H54 (cell line): ENCODE data around the gene CNTN4.

Source experiments
- DNase-seq: peaks from one replicate; pipeline ENCODE4 v3.0.0; 2011; ENCODE audit warnings: low spot score, mixed read lengths; ENCODE audit not compliant: insufficient read length
- FAIRE-seq: peaks from 3 replicates; lab custom pipeline; 2011; peaks lifted over from hg19 to GRCh38; lab: Jason Lieb, UNC
- POLR2A ChIP-seq: IDR thresholded peaks from 2 replicates; pipeline ENCODE4 v1.6.1; 2011; ENCODE audit warnings: low read depth, mild to moderate bottlenecking, low read length

The CNTN4 gene

GRCh38 chr3:2873986-2874385, 775.3 kb downstream of the CNTN4 start:
- no peak for TF ChIP-seq POLR2A
- no peak for FAIRE-seq
- DNase-seq, result no peak

GRCh38 chr3:2875699-2876098, 777.0 kb downstream of the CNTN4 start:
- TF ChIP-seq POLR2A, result no peak
- DNase-seq, result no peak
- FAIRE-seq, result no peak

DNA sequence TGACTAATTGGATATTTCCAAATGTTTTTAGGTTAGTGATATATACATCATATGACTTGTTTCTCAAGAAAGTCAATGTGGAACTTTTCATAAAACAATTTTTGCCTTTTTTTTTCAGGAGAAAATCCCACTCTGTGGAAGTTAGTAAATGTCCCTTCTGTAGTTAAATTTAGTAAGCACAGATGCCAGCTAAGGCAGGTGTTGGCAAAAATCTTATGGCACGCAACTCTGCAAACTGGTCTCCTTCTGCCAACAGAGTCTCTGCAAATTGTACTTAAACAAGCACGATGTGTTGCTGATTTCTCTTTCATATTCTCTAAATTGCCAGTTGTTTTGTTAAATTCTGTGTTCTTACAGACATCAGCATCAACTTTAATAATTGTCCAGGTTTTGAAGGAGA, 777.7 kb downstream of the CNTN4 start:
- FAIRE-seq (no peak), DNase-seq (no peak)

DNA sequence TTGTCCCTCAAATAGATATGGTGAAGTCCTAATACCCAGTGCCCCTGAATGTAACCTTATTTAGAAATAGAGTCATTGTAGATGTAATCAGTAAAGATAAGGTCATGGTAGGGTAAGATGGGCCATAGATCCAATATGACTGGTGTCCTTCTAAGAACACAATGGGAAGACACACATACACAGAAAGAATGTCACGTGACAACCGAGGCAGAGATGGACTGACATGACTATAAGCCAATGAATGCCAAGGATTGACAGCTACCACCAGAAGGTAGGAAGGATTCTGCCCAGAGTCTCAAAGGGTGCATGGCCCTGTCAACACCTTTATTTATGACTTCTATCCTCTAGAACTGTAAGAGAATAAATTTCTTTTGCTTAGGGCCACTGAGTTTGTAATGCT, 780.4 kb downstream of the CNTN4 start:
- FAIRE-seq, result no peak
- TF ChIP-seq POLR2A, result no peak
- DNase-seq, result no peak

More for the DNA sequence above, 777.7 kb downstream of the CNTN4 start:
- no peak for TF ChIP-seq POLR2A

- DNase-seq (no peak), FAIRE-seq (no peak)
- no peak for TF ChIP-seq POLR2A
Measured at GRCh38 chr3:2879587-2879986, 780.9 kb downstream of the CNTN4 start.

- TF ChIP-seq POLR2A, result no peak
- FAIRE-seq (no peak), DNase-seq (no peak)
Measured at GRCh38 chr3:2880218-2880756, 781.6 kb downstream of the CNTN4 start.

- DNase-seq (no peak), FAIRE-seq (no peak)
- no peak for TF ChIP-seq POLR2A
Measured at GRCh38 chr3:2883283-2883682, 784.6 kb downstream of the CNTN4 start.

- TF ChIP-seq POLR2A, result no peak
- no peak for FAIRE-seq
Measured at GRCh38 chr3:2888592-2888991, 789.9 kb downstream of the CNTN4 start.

DNA sequence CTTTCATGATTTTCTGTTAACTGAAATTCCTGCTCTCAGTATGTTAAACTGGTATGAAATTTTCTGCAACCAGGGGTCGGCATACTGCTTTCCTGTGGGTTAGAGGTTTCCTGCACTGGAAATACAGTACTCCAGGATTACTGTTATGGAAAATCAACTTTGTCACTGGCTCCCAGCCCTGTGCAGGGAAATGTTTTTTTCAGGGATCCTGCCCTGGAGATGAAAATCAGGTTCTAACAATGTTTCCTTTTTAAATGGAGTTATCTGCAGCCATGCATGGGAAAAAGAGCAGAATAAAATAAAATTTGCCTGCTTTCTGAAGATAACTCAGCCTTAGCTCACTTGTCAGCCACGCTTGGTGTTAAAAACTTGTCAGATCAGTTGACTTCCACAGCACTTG, 791.1 kb downstream of the CNTN4 start:
- DNase-seq, result no peak
- no peak for FAIRE-seq
- TF ChIP-seq POLR2A, result no peak

More at GRCh38 chr3:2888592-2888991, 789.9 kb downstream of the CNTN4 start:
- no peak for DNase-seq

DNA sequence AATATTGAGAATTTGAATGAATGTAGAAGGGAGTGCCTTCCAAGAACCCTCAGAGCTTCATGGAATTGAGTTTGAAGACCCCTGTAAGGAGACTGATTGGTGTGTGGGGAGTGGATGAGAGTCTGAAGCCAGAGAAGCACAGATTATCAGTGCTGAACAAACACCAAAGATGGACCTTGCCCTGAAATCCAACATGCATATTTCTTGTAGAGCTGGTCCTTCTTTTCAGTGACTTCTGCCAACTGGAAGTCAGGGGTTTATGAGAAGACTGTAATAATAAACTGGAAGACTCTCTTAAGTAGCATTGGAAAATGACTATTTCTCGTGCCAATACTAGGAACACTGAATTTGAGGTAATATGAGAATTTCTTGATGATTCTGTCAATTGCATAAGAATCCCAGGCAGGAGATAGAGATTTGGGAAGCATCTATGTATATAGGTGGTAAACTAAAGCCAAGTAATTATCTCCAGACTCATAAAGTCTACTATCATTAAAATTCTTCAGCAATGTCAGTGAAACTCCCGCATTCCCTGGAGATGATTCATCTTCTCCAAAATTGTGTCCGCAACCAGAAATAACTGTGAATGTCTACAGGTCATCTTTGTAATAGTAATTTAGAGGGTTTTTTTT, 797.8 kb downstream of the CNTN4 start:
- DNase-seq (no peak), FAIRE-seq (no peak)
- no peak for TF ChIP-seq POLR2A

DNA sequence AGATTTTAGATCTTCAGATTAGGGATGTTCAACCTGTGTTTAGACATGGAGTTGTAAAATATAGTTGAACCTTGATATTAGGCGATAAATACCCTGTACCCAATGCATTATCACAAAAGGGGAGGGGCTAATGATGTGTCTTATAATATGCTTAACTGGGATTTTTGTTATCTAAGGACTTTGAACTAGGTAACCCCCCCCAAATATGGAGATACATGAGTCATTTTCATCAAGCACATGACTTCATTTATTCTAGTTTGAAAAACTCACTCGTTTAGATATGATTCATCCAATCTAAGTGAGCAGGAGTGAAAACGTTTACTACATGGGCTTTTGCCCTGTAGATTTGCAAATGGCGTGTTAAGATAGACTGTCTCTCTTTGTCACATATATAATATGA, 799.2 kb downstream of the CNTN4 start:
- FAIRE-seq (no peak), DNase-seq (no peak)
- TF ChIP-seq POLR2A, result no peak

DNA sequence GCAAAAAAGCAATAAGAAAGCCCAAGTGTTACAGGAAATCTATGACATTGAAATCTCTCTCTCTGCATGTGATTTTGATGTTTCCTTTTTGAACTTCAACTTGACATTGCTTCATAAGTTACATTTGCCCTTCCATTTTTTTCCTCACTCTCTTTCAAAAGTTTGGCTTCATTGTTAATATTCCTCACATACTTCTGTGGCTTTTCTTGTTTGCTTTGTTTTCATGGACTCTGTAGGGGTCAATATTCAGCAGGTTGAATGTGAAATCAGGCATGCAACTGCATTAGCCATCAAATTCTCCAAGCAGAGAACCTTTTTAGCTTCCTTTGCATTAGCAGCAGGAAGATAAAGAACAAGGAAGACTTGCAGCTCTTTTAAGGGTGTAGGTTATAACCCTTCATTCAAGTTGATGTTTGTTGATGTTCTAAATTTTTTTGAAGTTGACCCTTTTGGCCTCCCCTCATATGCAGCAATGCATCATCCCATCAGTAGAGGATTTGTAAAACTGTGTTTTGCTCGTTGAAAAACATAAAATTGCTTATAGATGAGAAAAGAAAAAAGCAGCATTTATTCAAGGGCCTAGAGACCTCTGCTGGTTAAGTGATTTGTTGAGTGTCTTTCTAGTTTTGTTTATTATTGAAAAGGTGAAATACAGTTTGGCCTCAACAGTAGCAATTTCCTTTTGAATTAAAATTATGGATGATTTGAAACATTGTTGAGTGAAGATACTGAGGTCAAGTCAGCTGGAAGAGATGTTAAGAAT, 800.1 kb downstream of the CNTN4 start:
- no peak for DNase-seq
- no peak for TF ChIP-seq POLR2A
- FAIRE-seq, result no peak

DNA sequence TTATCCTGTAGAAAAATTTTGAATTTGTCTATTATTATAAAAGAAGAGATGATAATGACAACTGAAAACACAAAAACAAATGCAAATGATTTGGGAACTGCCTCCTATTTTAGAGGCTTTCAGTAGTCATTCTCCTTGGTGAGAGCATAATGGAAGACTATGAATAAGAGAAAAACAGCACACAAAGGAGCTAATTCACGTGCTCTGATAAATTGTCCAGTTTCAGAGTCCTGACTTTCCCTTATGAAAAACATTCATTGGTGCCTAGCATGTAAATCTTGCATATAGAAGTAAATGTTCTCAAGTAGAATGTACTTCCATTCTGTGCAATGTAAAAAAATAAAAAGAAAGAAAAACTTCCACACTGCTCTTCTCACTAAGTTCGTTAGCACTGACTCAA, 805.4 kb downstream of the CNTN4 start:
- no peak for TF ChIP-seq POLR2A
- FAIRE-seq, result no peak

GRCh38 chr3:2908693-2909351, 810.2 kb downstream of the CNTN4 start:
- FAIRE-seq (no peak), DNase-seq (no peak)
- no peak for TF ChIP-seq POLR2A

More for the DNA sequence above, 805.4 kb downstream of the CNTN4 start:
- no peak for DNase-seq
